Measurements from ENCODE around the gene STIL. TPM values are rescaled to one million over a fixed set of nuclear protein-coding genes. Genes with fewer than 3 reads are reported as not detected.
"Not testable (repeated sequence)": the region's sequence is repeated elsewhere in the genome, so short reads cannot be mapped to it uniquely, and the experiment has no call there.

Gene STIL
- total RNA-seq, 4 donors from 2014 or later, result 0.33 to 1.1 (median 0.63) TPM

GRCh38 chr1:47317841-47318240 is 3.9 kb upstream of the STIL start:
- no peak overlapping the region for H3K27ac ChIP-seq
- in situ Hi-C loops (cut with MboI; ENCODE audit: low sequenced_read_pairs in 4 of 4) (no loop called here), intact Hi-C loops (cut with DNase I; ENCODE audit: low total_unique reads) (no loop called here)
- ATAC-seq (no peak), DNase-seq (no peak)
- H3K27me3 ChIP-seq, result no peaks in the 10 kb centered on the region
- no peak for TF ChIP-seq CTCF (IDR thresholded peaks at IDR 0.05 in 4 of 5, conservative IDR thresholded peaks at IDR 0.05 in 1 of 5)
- TF ChIP-seq POLR2A (IDR thresholded peaks at IDR 0.05), result no peak
- H3K4me1 ChIP-seq, result peaks cover 6 to 11% of the 10 kb centered on the region in 2 donors
- H3K9me3 ChIP-seq, result no peaks in the 10 kb centered on the region
- no peak overlapping the region for H3K4me3 ChIP-seq
- no peaks in the 10 kb centered on the region for H3K36me3 ChIP-seq

GRCh38 chr1:47309427-47309826 is 4.5 kb downstream of the STIL start:
- no peak overlapping the region for H3K27ac ChIP-seq
- in situ Hi-C loops (cut with MboI; ENCODE audit: low sequenced_read_pairs in 4 of 4) (no loop called here), intact Hi-C loops (cut with DNase I; ENCODE audit: low total_unique reads) (no loop called here)
- DNase-seq (no peak), ATAC-seq (no peak)
- H3K27me3 ChIP-seq, result no peaks in the 10 kb centered on the region
- H3K4me1 ChIP-seq, result peaks cover 6% of the 10 kb centered on the region in 2 donors
- H3K9me3 ChIP-seq, result no peaks in the 10 kb centered on the region
- TF ChIP-seq CTCF (IDR thresholded peaks at IDR 0.05 in 4 of 5, conservative IDR thresholded peaks at IDR 0.05 in 1 of 5), result no peak
- no peak for TF ChIP-seq POLR2A (IDR thresholded peaks at IDR 0.05)
- no peaks in the 10 kb centered on the region for H3K36me3 ChIP-seq
- no peak overlapping the region for H3K4me3 ChIP-seq

GRCh38 chr1:47302472-47302871 is 11.5 kb downstream of the STIL start:
- intact Hi-C loops (cut with DNase I; ENCODE audit: low total_unique reads) (no loop called here), in situ Hi-C loops (cut with MboI; ENCODE audit: low sequenced_read_pairs in 4 of 4) (no loop called here)
- no peak overlapping the region for H3K27ac ChIP-seq
- no peaks in the 10 kb centered on the region for H3K27me3 ChIP-seq
- ATAC-seq, result no peak
- DNase-seq, result no peak
- H3K4me1 ChIP-seq, result peaks cover 0 to 2% of the 10 kb centered on the region in 2 donors
- TF ChIP-seq CTCF (IDR thresholded peaks at IDR 0.05 in 4 of 5, conservative IDR thresholded peaks at IDR 0.05 in 1 of 5) (no peak), POLR2A (IDR thresholded peaks at IDR 0.05) (no peak)
- no peak overlapping the region for H3K4me3 ChIP-seq
- H3K9me3 ChIP-seq, result no peaks in the 10 kb centered on the region
- H3K36me3 ChIP-seq, result no peaks in the 10 kb centered on the region

GRCh38 chr1:47298025-47298699 is 15.8 kb downstream of the STIL start:
- peak overlapping the region in 3 of 4 donors; percentile 10 to 61 (median 43) for H3K27ac ChIP-seq
- H3K36me3 ChIP-seq, result no peaks in the 10 kb centered on the region
- TF ChIP-seq POLR2A (IDR thresholded peaks at IDR 0.05), result no peak
- no peak for TF ChIP-seq CTCF (IDR thresholded peaks at IDR 0.05 in 4 of 5, conservative IDR thresholded peaks at IDR 0.05 in 1 of 5)
- H3K27me3 ChIP-seq, result no peaks in the 10 kb centered on the region
- no peaks in the 10 kb centered on the region for H3K9me3 ChIP-seq
- ATAC-seq (peak in 1 of 2 donors; percentile 54), DNase-seq (no peak)
- in situ Hi-C loops (cut with MboI; ENCODE audit: low sequenced_read_pairs in 4 of 4), result no loop called here
- H3K4me3 ChIP-seq, result no peak overlapping the region
- peaks cover 0 to 5% of the 10 kb centered on the region in 2 donors for H3K4me1 ChIP-seq
- intact Hi-C loops (cut with DNase I; ENCODE audit: low total_unique reads), result no loop called here

- H3K9me3 ChIP-seq, result no peaks in the 10 kb centered on the region
- no peak for ATAC-seq
- TF ChIP-seq CTCF (IDR thresholded peaks at IDR 0.05 in 4 of 5, conservative IDR thresholded peaks at IDR 0.05 in 1 of 5) (no peak), POLR2A (IDR thresholded peaks at IDR 0.05) (no peak)
- intact Hi-C loops (cut with DNase I; ENCODE audit: low total_unique reads), result no loop called here
- H3K27me3 ChIP-seq, result no peaks in the 10 kb centered on the region
- H3K4me1 ChIP-seq, result peaks cover 0 to 5% of the 10 kb centered on the region in 2 donors
- no peak overlapping the region for H3K4me3 ChIP-seq
- H3K36me3 ChIP-seq, result no peaks in the 10 kb centered on the region
- in situ Hi-C loops (cut with MboI; ENCODE audit: low sequenced_read_pairs in 4 of 4), result no loop called here
- H3K27ac ChIP-seq, result no peak overlapping the region
- no peak for DNase-seq
Measured at GRCh38 chr1:47295579-47295978, 18.4 kb downstream of the STIL start.

GRCh38 chr1:47294863-47295262 is 19.1 kb downstream of the STIL start:
- DNase-seq; intact Hi-C loops (cut with DNase I; ENCODE audit: low total_unique reads); in situ Hi-C loops (cut with MboI; ENCODE audit: low sequenced_read_pairs in 4 of 4): not testable (repeated sequence)

GRCh38 chr1:47288116-47288515 is 25.8 kb downstream of the STIL start:
- H3K9me3 ChIP-seq; H3K27me3 ChIP-seq; H3K36me3 ChIP-seq; H3K4me3 ChIP-seq; DNase-seq; H3K4me1 ChIP-seq; H3K27ac ChIP-seq; ATAC-seq; in situ Hi-C loops (cut with MboI; ENCODE audit: low sequenced_read_pairs in 4 of 4); intact Hi-C loops (cut with DNase I; ENCODE audit: low total_unique reads): not testable (repeated sequence)

More at GRCh38 chr1:47294863-47295262, 19.1 kb downstream of the STIL start:
- not testable (repeated sequence) for H3K27ac ChIP-seq, H3K9me3 ChIP-seq, H3K4me1 ChIP-seq, H3K4me3 ChIP-seq, ATAC-seq, H3K27me3 ChIP-seq, H3K36me3 ChIP-seq
